Left ventricle myocardium inferior (tissue), 1 donor: Measurements from ENCODE around the gene CDIP1. TPM values are rescaled to one million over a fixed set of nuclear protein-coding genes. Genes with fewer than 3 reads are reported as not detected.

Experiments used
- DNase-seq: peaks from one replicate; pipeline ENCODE4 v3.0.0-alpha.2; 2020
- H3K27ac ChIP-seq: fragments of 200-600 bp; replicated peaks from 2 replicates; pipeline ENCODE4 v1.8.0; 2021
- H3K27me3 ChIP-seq: fragments of 200-600 bp; 2 replicates; pipeline ENCODE4 v1.8.0; 2021; ENCODE audit warnings: low read depth
- H3K36me3 ChIP-seq: fragments of 200-600 bp; 2 replicates; pipeline ENCODE4 v1.8.0; 2021
- H3K4me1 ChIP-seq: fragments of 200-600 bp; 2 replicates; pipeline ENCODE4 v1.8.0; 2021
- H3K4me3 ChIP-seq: fragments of 200-600 bp; 2 replicates; pipeline ENCODE4 v1.8.0; 2021; ENCODE audit warnings: mild to moderate bottlenecking, moderate library complexity
- H3K9me3 ChIP-seq: fragments of 200-600 bp; replicated peaks from 2 replicates; pipeline ENCODE4 v1.8.0; 2021
- intact Hi-C: fragments of 100-400 bp; cut with micrococcal nuclease; formaldehyde crosslinking; loops from one replicate; pipeline ENCODE4 v1.11.0; 2022
- total RNA-seq: library from RNA; stranded (reverse); fragmentation: NEBNext Ultra II Directional; extraction: Animal tissue kit (Norgen Biotek cat#: 25700); gene quantifications from one replicate; pipeline ENCODE4 v1.2.1, GENCODE V29; 2021
- TF ChIP-seq, protein P1 (sequence below): fragments of 200-600 bp; IDR thresholded peaks from 2 replicates; pipeline ENCODE4 v1.8.0; 2021; ENCODE audit warnings: antibody characterized with exemption, mild to moderate bottlenecking, borderline replicate concordance
- donor health status: DM: no; HTN: yes; CAD: no; lungs with severe emphysema.

Gene CDIP1
- total RNA-seq, 1 donor from 2014 or later = 48.5 TPM

DNA sequence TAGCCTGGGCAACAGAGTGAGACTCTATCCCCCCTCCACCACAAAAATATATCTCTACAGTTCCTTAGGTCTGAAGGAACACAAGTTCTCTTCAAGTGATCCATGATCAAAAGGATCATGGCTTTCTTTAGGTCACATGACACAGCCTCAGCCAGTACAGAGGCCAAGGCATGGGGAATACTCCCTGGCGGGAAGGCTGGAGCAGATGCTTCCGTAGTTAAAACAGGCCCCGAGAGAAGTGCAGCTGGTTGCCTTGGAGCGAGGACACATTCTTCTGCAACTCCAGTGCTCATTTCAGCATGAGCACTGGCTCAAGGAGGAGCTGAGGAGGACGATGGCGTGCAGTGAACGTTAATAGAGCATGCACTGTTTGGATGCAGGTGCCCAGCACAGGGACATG is 13.5 kb downstream of the CDIP1 start:
- DNase-seq = no peak
- intact Hi-C loops = loop anchor here (10.0 kb wide), 1 partner anchor 90 kb away; the partner anchor contains the start of gene UBALD1

DNA sequence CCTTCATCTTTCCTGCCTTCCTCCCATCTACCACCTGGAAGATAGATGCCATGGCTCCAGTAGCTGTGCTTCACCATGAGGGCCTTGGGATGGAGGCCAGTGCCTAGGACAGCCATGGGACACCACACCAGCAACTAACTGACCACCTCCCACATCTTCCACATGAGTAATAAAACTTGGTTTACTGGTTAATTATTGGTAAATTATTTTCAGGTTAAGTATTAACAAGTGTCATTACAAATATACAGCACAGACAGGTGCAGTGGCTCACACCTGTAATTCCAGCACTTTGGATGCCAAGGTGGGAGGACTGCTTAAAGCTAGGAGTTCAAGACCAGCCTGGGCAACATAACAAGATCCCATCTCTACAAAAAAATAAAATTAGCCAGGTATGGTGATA is 14.0 kb downstream of the CDIP1 start:
- TF ChIP-seq, protein P1, sequence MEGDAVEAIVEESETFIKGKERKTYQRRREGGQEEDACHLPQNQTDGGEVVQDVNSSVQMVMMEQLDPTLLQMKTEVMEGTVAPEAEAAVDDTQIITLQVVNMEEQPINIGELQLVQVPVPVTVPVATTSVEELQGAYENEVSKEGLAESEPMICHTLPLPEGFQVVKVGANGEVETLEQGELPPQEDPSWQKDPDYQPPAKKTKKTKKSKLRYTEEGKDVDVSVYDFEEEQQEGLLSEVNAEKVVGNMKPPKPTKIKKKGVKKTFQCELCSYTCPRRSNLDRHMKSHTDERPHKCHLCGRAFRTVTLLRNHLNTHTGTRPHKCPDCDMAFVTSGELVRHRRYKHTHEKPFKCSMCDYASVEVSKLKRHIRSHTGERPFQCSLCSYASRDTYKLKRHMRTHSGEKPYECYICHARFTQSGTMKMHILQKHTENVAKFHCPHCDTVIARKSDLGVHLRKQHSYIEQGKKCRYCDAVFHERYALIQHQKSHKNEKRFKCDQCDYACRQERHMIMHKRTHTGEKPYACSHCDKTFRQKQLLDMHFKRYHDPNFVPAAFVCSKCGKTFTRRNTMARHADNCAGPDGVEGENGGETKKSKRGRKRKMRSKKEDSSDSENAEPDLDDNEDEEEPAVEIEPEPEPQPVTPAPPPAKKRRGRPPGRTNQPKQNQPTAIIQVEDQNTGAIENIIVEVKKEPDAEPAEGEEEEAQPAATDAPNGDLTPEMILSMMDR = no peak
- no peaks in the 10 kb centered on the region for H3K27me3 ChIP-seq
- intact Hi-C loops = loop anchor here (10.0 kb wide), 1 partner anchor 90 kb away; the partner anchor contains the start of gene UBALD1
- H3K4me1 ChIP-seq = peaks cover 73% of the 10 kb centered on the region
- H3K9me3 ChIP-seq = no peaks in the 10 kb centered on the region
- H3K36me3 ChIP-seq = no peaks in the 10 kb centered on the region
- H3K4me3 ChIP-seq = no peak overlapping the region
- peak overlapping the region; percentile 75 for H3K27ac ChIP-seq
- DNase-seq = no peak

More for the DNA sequence above, 13.5 kb downstream of the CDIP1 start:
- H3K27me3 ChIP-seq = no peaks in the 10 kb centered on the region
- no peak overlapping the region for H3K4me3 ChIP-seq
- peak overlapping the region; percentile 75 for H3K27ac ChIP-seq
- peaks cover 73% of the 10 kb centered on the region for H3K4me1 ChIP-seq
- H3K9me3 ChIP-seq = no peaks in the 10 kb centered on the region
- H3K36me3 ChIP-seq = no peaks in the 10 kb centered on the region
- TF ChIP-seq, protein P1 = no peak

DNA sequence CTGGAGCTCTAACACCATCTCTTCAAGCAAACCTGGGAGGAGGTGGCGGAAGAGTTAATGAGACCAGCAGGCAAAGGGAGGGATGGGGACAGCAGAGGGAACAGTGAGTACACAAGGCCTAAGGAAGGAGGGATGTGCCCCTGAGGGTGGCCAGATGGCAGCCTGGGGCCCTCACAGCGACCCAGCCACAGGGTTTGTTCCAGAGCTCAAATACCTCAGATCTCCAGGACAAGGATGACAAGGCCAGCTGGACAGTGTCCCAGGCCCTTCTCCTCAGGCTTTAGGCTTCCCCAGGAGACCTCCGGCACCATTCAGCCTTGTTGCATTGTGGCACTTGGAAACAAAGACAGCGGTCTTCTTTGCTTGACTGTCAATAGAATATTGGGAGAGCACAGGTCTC is 14.9 kb downstream of the CDIP1 start:
- peak overlapping the region; percentile 50 for H3K27ac ChIP-seq
- intact Hi-C loops = loop anchor here (10.0 kb wide), 1 partner anchor 91 kb away; the partner anchor contains the start of gene UBALD1
- TF ChIP-seq, protein P1 = no peak
- H3K27me3 ChIP-seq = no peaks in the 10 kb centered on the region
- no peaks in the 10 kb centered on the region for H3K9me3 ChIP-seq
- DNase-seq = no peak
- no peaks in the 10 kb centered on the region for H3K36me3 ChIP-seq
- peaks cover 66% of the 10 kb centered on the region for H3K4me1 ChIP-seq
- H3K4me3 ChIP-seq = no peak overlapping the region

DNA sequence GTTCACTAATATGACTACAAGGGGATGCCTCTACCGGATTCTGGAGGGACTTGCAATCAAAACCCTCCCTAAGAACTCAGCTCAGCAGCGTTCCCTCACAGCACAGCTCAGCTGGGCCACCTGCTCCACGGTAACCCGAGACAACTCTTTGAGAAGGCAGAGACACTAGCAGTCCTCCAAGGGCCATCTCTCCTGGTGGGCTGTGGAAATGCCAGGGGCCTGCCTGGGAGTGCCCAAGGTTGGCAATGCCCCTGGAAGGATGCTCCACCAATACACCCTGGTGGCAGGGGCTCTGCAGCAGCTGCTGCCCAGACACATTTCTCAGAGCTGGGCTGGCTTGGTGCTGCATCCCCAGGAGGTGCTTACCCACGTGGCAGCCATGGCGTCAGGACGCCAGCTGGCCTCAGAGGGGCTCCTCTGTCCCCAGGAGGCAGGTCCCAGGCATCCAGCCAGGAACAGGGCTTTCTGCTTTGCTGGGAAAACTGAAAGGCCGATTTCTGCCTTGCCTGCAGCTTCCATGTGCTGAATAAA is 16.5 kb downstream of the CDIP1 start:
- H3K27me3 ChIP-seq = no peaks in the 10 kb centered on the region
- intact Hi-C loops = loop anchor here (10.0 kb wide), 1 partner anchor 93 kb away; the partner anchor contains the start of gene UBALD1
- H3K4me1 ChIP-seq = peaks cover 73% of the 10 kb centered on the region
- H3K27ac ChIP-seq = peak overlapping the region; percentile 50
- peak; percentile 41 for DNase-seq
- H3K4me3 ChIP-seq = no peak overlapping the region
- no peaks in the 10 kb centered on the region for H3K9me3 ChIP-seq
- TF ChIP-seq, protein P1 = no peak
- no peaks in the 10 kb centered on the region for H3K36me3 ChIP-seq

DNA sequence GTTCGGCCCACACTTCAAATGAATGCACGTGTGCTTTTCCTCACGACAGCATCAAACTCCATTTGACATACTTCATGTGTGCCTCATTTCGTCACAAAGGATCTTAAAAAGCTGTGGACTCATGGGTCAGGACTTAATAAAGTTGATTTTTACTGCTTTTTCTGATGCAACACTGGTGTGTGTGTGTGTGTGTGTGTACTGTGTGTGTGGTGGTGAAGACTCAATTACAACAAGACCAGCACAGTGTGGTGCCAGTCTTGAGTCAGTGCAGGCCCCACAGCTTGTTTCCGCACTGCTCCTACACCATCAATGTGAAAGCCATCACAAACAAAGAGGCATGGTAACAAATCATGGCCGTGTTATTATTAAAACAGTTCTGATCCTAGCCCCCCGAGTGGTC is 17.7 kb downstream of the CDIP1 start:
- TF ChIP-seq, protein P1 = no peak
- Histone ChIP-seq H3K4me3 (no peak overlapping the region), H3K27ac (no peak overlapping the region), H3K36me3 (no peaks in the 10 kb centered on the region), H3K4me1 (peaks cover 71% of the 10 kb centered on the region), H3K9me3 (no peaks in the 10 kb centered on the region), H3K27me3 (no peaks in the 10 kb centered on the region)
- intact Hi-C loops = loop anchor here (10.0 kb wide), 1 partner anchor 94 kb away; the partner anchor contains the start of gene UBALD1
- no peak for DNase-seq
